Measurements from ENCODE around the gene CCDC13.
A peak's percentile ranks its signal among the peaks of the same experiment; 100 is the strongest.
"Not testable (repeated sequence)": the region's sequence is repeated elsewhere in the genome, so short reads cannot be mapped to it uniquely, and the experiment has no call there.

Gene CCDC13

GRCh38 chr3:42772670-42773408 is at the start of gene CCDC13:
Gene CCDC13, minus strand, starts transcription at chr3:42773253. Its CDS starts 14,908 bp downstream, at chr3:42758345.
- DNase-seq, result peak; percentile 89

- no peak for DNase-seq
Observed at GRCh38 chr3:42822828-42823227, 49.8 kb upstream of the CCDC13 start.

DNA sequence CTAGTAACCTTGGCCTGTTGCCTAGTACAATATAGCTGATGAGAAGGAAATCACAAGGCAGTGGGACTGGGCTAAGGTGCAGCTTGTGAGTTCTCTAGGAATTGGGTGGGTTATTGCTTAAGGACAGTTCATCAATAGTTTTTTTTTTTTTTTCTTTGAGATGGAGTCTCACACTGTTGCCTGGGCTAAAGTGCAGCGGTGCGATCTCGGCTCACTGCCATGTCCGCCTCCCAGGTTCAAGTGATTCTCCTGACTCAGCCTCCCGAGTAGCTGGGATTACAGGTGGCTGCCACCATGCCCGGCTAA is 47.6 kb upstream of the CCDC13 start:
- DNase-seq, result no peak

GRCh38 chr3:42819351-42819965 is 46.4 kb upstream of the CCDC13 start:
- DNase-seq, result no peak

DNA sequence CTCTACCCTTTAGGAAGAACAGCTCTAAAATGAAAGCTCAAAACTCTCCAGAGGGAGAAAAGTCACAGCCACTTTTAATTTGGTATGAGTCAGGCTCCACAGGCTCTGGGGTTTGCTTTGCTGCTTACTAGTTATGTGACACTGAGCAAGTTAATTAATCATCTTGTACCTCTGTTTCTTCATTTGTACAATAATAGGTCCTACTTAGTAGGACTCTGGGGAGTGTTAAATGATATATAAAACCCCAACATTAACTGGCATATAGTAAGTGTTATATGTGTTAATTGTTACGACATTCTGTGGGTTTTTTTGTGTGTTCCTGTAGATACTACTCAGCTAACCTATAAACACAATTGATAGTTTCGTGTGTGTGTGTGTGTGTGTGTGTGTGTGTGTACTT is 42.8 kb upstream of the CCDC13 start:
- no peak for DNase-seq

GRCh38 chr3:42814914-42815507 is 42.0 kb upstream of the CCDC13 start:
- no peak for DNase-seq

- DNase-seq, result no peak
Observed at GRCh38 chr3:42814246-42814645, 41.2 kb upstream of the CCDC13 start.

DNA sequence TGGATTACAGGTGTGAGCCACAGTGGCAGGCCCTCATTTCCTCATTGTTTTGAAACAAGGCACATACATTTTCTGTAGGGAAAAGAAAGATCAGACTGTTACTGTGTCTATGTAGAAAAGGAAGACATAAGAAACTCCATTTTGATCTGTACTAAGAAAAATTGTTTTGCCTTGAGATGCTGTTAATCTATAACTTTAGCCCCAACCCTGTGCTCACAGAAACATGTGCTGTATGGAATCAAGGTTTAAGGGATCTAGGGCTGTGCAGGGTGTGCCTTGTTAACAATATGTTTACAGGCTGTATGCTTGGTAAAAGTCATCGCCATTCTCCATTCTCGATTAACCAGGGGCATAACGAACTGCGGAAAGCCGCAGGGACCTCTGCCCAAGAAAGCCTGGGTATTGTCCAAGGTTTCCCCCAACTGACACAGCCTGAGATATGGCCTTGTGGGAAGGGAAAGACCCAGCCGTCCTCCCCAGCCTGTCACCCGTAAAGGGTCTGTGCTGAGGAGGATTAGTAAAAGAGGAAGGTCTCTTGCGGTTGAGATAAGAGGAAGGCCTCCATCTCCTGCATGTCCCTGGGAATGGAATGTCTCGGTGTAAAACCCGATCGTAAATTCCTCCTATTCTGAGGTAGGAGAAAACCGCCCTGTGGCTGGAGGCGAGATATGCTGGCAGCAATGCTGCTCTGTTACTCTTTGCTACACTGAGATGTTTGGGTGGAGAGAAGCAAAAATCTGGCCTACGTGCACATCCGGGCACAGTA is 38.2 kb upstream of the CCDC13 start:
- DNase-seq, result peak; percentile 20

DNA sequence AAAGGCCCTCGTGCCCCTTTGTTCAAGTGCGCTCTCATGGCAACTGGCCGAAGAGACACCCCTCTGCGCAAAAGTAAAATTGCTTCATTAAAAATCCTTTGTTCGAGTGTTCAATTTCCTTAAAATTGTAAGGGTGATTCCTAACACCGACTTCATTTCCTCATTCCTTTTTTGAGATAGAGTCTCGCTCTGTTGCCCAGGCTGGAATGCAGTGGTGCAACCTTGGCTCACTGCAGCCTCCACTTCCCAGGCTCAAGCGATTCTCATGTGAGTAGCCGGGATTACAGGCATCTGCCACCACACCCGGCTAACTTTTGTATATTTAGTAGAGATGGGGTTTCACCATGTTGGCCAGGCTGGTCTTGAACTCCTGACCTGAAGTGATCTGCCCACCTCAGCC is 37.7 kb upstream of the CCDC13 start:
- DNase-seq, result not testable (repeated sequence)

DNA sequence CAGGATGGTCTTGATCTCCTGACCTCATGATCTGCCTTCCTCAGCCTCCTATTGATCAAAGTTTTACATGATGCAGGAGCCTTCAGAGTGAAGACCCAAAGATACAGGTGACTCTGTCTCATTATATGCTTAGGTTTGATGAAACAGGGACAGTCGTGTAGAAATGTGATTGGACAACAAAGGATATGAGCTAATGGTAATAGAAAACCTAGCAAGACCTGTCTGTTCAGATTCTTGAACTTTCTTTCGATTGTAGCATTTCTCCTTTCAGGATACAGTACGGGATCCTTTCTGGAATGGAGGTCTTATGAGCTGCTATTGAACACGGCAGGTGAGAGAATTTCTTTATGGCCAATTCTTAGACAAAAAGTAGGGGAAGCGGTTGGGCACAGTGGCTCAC is 36.1 kb upstream of the CCDC13 start, which contains the start of gene ACKR2:
ACKR2 (plus strand) TSS at position 244 of the 400 bp plus-strand sequence. CDS start 55,058 bp downstream, outside the sequence.
- DNase-seq, result no peak

DNA sequence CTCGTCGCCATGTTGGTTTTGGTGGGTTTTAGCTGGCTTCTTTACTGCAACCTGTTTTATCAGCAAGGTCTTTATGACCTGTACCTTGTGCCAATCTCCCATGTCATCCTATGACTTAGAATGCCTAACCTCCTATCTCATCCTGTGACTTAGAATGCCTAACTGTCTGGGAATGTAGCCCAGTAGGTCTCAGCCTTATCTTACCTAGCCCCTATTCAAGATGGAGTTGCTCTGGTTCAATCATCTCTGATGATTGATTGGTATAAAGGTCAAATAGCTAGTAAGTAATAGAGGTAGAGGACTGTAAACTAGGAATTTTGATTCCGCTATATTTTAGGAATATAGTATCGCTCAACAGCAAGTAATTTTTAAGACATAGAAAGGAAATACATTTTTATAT is 34.9 kb upstream of the CCDC13 start:
- no peak for DNase-seq

DNA sequence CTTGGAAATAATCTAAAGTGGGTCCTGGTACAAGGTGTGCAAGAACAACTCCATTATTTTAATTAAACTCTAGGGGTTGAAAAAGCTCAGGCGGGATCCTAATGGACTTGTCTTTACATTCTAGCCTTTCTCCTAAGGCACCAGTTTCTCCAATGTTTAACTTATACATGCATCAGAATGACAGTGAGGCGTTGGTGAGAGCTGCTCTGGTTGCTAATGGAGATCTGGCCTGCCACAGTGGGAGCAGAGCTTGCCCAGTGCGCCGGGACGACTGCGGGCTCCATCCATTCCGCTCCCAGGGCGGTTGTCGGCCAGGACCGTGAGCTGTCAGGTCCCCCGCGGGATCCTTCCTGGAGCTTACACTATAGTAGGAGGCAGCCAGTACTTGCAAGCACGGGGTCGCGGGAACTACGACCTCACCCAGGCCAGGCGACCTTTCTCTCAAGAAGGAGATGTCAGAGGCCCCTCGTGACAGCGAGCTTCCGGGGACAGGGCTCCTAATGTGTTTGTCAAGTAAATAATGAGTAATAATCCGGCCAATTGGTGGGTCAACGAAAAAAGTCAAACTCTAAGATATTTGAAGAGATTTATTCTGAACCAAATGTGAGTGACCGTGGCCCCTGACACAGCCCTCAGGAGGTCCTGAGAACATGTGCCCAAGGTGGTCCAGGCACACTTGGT is 32.2 kb upstream of the CCDC13 start:
- no peak for DNase-seq

DNA sequence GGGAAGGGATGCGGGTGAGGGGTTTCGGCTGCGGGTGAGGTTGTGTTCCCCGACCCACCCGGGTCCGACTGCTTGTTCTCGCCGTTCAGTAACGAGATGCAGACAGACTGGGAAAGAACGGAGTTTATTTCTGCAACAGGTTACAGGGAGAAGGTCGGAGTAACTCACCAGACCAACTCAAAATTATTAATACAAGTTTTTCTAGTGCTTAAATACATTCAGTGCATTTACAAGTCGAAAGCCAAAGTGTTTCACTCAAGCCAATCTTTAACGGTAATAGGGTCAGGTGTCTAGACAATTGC is 31.7 kb upstream of the CCDC13 start:
- no peak for DNase-seq

- DNase-seq, result peak; percentile 80
Observed at GRCh38 chr3:42804106-42804830, 31.2 kb upstream of the CCDC13 start, which contains the start of gene HIGD1A. Gene HIGD1A, minus strand, starts transcription at chr3:42804490. Its CDS starts 10,237 bp downstream, at chr3:42794253.

DNA sequence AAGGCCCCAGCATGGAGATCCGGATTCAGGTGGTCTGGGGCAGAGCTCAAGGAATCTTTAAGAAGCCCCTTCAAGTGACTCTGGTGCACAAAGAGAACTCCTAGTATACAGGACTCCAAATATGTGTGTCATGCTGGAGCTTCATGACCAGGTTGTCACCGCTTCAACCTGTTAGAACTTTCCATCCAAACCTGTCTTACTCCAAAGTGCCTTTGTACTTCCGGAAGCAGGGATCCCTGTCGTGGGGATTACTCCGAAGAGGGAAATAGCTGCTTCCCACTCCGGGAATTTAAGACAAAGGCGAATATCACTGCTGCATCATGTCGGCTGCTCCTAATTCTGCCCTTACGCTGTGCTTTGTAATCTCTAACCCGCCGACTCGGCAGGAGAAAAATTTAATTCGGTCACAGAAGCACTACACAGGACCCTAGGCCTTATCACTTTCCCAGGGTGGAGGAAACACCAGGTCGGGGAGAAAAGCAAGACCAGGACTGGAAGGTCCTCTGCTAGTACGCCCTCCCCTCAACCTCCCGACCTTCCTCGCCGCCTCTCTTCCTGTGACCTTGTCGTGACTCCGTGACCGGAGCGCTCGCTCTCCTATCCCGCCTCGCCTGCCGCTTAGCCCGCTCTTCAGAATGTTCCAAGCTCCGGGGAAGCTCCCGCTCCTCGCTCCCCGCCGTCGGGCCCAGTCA is 30.5 kb upstream of the CCDC13 start:
- DNase-seq, result no peak

DNA sequence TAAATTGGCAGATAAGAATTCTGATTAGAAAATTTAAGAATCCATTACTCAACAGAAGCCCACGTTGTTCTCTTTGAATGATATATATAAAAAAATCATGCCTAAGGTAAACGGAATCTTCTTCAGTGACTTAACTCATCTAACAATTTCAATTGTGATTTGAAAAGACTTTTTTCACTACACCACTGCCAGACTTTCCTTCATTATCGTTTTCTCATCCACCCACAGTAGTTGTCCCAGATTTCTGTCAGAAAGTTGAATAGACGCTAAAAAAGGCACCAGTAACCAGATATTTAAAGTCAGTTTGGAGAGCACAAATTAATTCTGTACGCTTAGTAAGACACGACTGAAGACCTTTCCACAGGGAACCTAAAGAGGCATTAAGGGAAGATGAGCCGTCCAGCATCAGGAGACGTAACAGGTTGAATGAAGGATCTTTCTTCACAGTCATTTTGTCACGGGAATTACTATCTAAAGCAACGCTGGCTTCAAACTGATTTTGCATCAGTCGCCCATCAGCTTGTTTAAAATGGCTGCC is 29.9 kb upstream of the CCDC13 start:
- no peak for DNase-seq

GRCh38 chr3:42801784-42802183 is 28.7 kb upstream of the CCDC13 start:
- DNase-seq, result no peak

- DNase-seq, result no peak
Observed at GRCh38 chr3:42801048-42801620, 28.1 kb upstream of the CCDC13 start.

- no peak for DNase-seq
Observed at GRCh38 chr3:42800251-42800650, 27.2 kb upstream of the CCDC13 start.

- DNase-seq, result no peak
Observed at GRCh38 chr3:42799376-42799775, 26.3 kb upstream of the CCDC13 start.

- DNase-seq, result no peak
Observed at GRCh38 chr3:42796332-42796885, 23.4 kb upstream of the CCDC13 start.
